Testis (tissue), 3 donors: Measurements from ENCODE around the gene RETSAT. TPM values are rescaled to one million over a fixed set of nuclear protein-coding genes. Genes with fewer than 3 reads are reported as not detected.
"Not testable (repeated sequence)": the region's sequence is repeated elsewhere in the genome, so short reads cannot be mapped to it uniquely, and the experiment has no call there.

ENCODE experiments used
- DNase-seq: peaks from one replicate; pipeline ENCODE4 v3.0.0-alpha.2; 2019
- H3K27ac ChIP-seq, 2 donors: fragments of 200-600 bp; sonication (generic); one replicate each; pipeline ENCODE4 v1.5.1; 2019
- H3K27me3 ChIP-seq: fragments of 200-600 bp; sonication (generic); one replicate; pipeline ENCODE4 v1.5.1; 2019
- H3K36me3 ChIP-seq: fragments of 200-600 bp; sonication (generic); one replicate; pipeline ENCODE4 v1.5.1; 2017; ENCODE audit warnings: low read depth; ENCODE audit errors: missing control alignments
- H3K4me1 ChIP-seq: fragments of 200-600 bp; sonication (generic); one replicate; pipeline ENCODE4 v1.5.1; 2019
- H3K4me3 ChIP-seq, 2 donors: fragments of 200-600 bp; sonication (generic); one replicate each; pipeline ENCODE4 v1.5.1; 2017 to 2019
- H3K9me3 ChIP-seq: fragments of 200-600 bp; sonication (generic); one replicate; pipeline ENCODE4 v1.5.1; 2017
- CTCF ChIP-seq, 3 experiments: fragments of 450-650 bp in 2 of 3; fragments of 200-600 bp in 1 of 3; sonication (generic) in 1 of 3; IDR thresholded peaks; one replicate each; pipeline ENCODE4 v1.5.1; 2016 to 2019; ENCODE audit warnings: antibody characterized with exemption in 3 of 3, mild to moderate bottlenecking in 2 of 3, moderate library complexity in 1 of 3
- POLR2A ChIP-seq: fragments of 450-650 bp; IDR thresholded peaks from one replicate; pipeline ENCODE4 v1.6.1; 2017; ENCODE audit warnings: antibody characterized with exemption, mild to moderate bottlenecking, moderate library complexity
- WGBS, 2 donors: methylation state at CpG; one replicate each; pipeline ENCODE4 v1.1.5; 2018; 5-methylcytosine and 5-hydroxymethylcytosine counted together
- intact Hi-C: fragments of 100-400 bp; cut with DNase I; formaldehyde crosslinking; loops from one replicate; pipeline ENCODE4 v1.15.1; 2023; ENCODE audit warnings: low total_unique reads
- polyA plus RNA-seq: library from polyadenylated mRNA; stranded (reverse); fragments of 350-450 nt; fragmentation: Illumina TruSeq; extraction: RNeasy Lipid Tissue Mini Kit (QIAGEN cat#74804); gene quantifications from one replicate; pipeline ENCODE4 v1.2.3, GENCODE V29; 2014; ENCODE audit warnings: low read depth, low replicate concordance; ENCODE audit not compliant: insufficient read depth
- total RNA-seq, 2 donors: library from RNA; depleted of rRNA; stranded (reverse); fragments of >200 nt; gene quantifications; one replicate each; pipeline ENCODE4 v1.2.3, GENCODE V29; 2016

RETSAT gene
- total and polyA plus RNA-seq, 3 donors from 2014 or later = 49.7 to 60.5 (median 54.0) TPM

DNA sequence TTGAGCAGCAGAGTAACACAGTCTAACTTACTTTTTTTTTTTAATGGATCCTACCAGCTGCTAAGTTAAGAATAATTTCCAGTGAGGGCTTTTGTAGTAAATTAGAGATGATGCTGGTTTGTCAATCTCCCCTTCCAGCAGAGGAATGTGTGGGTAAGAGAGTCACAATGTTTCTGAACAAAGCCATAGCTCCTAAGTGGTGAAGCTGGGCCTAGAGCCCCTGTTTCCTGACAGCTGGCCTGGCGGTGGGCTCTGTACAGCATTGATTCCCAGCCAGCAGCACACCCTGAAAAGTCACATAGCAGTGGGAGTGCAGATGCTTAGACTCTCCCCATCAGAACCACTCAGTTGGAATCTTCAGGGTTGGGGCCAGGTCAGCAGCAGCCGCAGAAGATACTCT lies 31.4 kb upstream of the RETSAT start:
- intact Hi-C loops = no loop called here
- TF ChIP-seq CTCF (IDR thresholded peaks at IDR 0.05) (no peak), POLR2A (no peak)
- Histone ChIP-seq H3K27ac (no peak overlapping the region), H3K4me3 (no peak overlapping the region), H3K27me3 (no peaks in the 10 kb centered on the region), H3K4me1 (no peaks in the 10 kb centered on the region), H3K36me3 (no peaks in the 10 kb centered on the region), H3K9me3 (no peaks in the 10 kb centered on the region)
- no peak for DNase-seq
- 81 to 87% methylated on average over 2 of the region's 2 CpGs for WGBS, 2 donors

DNA sequence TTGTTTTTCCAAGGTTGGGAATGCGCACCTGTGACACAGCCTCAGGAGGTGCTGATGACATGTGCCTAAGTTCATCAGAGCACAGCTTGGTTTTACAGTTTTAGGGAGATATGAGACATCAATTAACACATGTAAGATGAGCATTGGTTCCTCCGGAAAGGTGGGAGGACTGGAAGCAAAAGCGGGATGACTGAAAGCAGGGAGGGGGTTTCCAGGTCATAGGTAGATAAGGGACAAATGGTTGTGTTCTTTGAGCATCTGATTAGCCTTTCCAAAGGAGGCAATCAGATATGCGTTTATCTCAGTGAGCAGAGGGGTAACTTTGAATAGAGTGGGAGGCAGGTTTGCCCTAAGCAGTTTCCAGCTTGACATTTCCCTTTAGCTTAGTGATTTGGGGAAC lies 29.5 kb upstream of the RETSAT start:
- no peaks in the 10 kb centered on the region for H3K36me3 ChIP-seq
- intact Hi-C loops = no loop called here
- H3K9me3 ChIP-seq = no peaks in the 10 kb centered on the region
- no peak for TF ChIP-seq CTCF (IDR thresholded peaks at IDR 0.05)
- no peak for TF ChIP-seq POLR2A
- no peak for DNase-seq
- peak overlapping the region; percentile 57 to 58 for H3K27ac ChIP-seq
- H3K4me3 ChIP-seq = no peak overlapping the region
- H3K27me3 ChIP-seq = no peaks in the 10 kb centered on the region
- H3K4me1 ChIP-seq = no peaks in the 10 kb centered on the region
- 68 to 76% methylated on average over 4 of the region's 4 CpGs for WGBS, 2 donors

DNA sequence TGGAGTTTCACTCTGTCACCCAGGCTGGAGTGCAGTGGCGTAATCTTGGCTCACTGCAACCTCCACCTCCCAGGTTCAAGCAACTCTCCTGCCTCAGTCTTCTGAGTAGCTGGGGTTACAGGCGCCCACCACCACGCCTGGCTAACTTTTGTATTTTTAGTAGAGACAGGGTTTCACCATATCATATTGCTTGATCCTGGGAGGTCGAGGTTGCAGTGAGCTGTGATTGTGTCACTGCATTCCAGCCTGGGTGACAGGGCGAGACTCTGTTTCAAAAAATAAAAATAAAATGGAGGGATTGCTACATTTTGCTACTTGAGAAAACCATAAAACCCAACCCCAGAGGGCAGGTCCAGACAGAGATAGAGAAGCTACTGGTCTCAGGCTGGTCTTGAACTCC lies 28.8 kb upstream of the RETSAT start:
- H3K4me1 ChIP-seq, H3K9me3 ChIP-seq, H3K36me3 ChIP-seq, H3K4me3 ChIP-seq, intact Hi-C loops, H3K27me3 ChIP-seq: not testable (repeated sequence)
- 67 to 77% methylated on average over 5 of the region's 5 CpGs for WGBS, 2 donors
- H3K27ac ChIP-seq = peak overlapping the region; percentile 57 to 58
- peak; percentile 61 for DNase-seq

DNA sequence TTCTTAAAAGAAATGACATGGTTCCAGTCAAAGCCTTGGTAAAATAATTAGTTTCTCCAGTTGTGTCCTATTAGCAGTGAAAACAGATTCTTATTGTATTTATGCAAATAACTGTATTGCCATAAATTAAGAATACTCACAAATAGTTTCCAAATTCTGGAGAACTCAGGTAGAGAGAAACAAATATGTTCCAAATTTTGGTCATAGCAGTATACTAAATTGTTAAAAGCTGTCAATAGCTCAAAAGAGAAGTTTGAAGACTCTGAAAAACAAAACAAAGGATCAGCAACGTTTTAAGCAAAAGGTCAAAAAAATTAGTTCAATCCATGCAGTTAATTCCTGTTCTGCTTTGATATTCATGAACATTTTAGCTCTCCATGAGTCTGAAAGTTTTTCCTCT lies 25.7 kb upstream of the RETSAT start:
- Histone ChIP-seq H3K36me3 (no peaks in the 10 kb centered on the region), H3K27me3 (no peaks in the 10 kb centered on the region)
- 83 to 92% methylated on average over 1 of the region's 1 CpG for WGBS, 2 donors

DNA sequence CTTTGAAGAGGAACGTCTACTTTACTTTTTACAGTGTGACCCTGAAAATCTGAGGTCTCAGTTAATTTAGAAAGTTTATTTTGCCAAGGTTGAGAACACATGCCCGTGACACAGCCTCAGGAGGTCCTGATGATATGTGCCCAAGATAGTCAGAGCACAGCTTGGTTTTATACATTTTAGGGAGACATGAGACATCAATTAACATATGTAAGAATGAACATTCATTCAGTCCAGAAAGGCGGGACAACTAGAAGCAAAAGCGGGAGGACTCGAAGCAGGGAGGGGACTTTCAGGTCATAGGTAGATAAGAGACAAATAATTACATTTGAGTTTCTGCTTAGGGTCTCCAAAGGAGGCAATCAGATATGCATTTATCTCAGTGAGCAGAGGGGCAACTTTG lies 23.9 kb upstream of the RETSAT start:
- Histone ChIP-seq H3K27me3 (no peaks in the 10 kb centered on the region), H3K27ac (no peak overlapping the region), H3K36me3 (no peaks in the 10 kb centered on the region), H3K4me3 (no peak overlapping the region), H3K9me3 (no peaks in the 10 kb centered on the region), H3K4me1 (no peaks in the 10 kb centered on the region)
- intact Hi-C loops = no loop called here
- no peak for DNase-seq
- no peak for TF ChIP-seq POLR2A
- TF ChIP-seq CTCF (IDR thresholded peaks at IDR 0.05) = no peak
- WGBS, 2 donors = 64 to 77% methylated on average over 5 of the region's 5 CpGs

More for the DNA sequence above, 25.7 kb upstream of the RETSAT start:
- no peak overlapping the region for H3K4me3 ChIP-seq
- TF ChIP-seq POLR2A (no peak), CTCF (IDR thresholded peaks at IDR 0.05) (no peak)
- H3K27ac ChIP-seq = no peak overlapping the region
- H3K4me1 ChIP-seq = no peaks in the 10 kb centered on the region
- H3K9me3 ChIP-seq = no peaks in the 10 kb centered on the region
- intact Hi-C loops = no loop called here
- DNase-seq = no peak
